Panc1 (cell line): ENCODE data around the gene DGCR6. TPM values are rescaled to one million over a fixed set of nuclear protein-coding genes. Genes with fewer than 3 reads are reported as not detected.
"Not testable (repeated sequence)": the region's sequence is repeated elsewhere in the genome, so short reads cannot be mapped to it uniquely, and the experiment has no call there.

ENCODE experiments used
- ATAC-seq: fragments of 200-7000 bp; cut with Tn5 transposase; 2 replicates; pipeline ENCODE4 v1.9.1; 2020; ENCODE audit warnings: mild to moderate bottlenecking, moderate library complexity
- BruUV-seq: library from RNA; stranded (reverse); fragments of 400-500 nt; replicated peaks from 2 replicates; lab custom pipeline; 2021; lab: Mats Ljungman, UMichigan
- CTCF ChIA-PET: fragments of 300-600 bp; sonication (Branson Sonifier 250); formaldehyde crosslinking; loops from one replicate; lab custom pipeline; 2022; ENCODE audit warnings: antibody characterized with exemption; lab: Charles Lee
- POLR2A ChIA-PET: fragments of 300-600 bp; sonication (Branson Sonifier 250); formaldehyde crosslinking; loops from one replicate; lab custom pipeline; 2022; ENCODE audit warnings: antibody characterized with exemption; lab: Charles Lee
- DNase-seq: peaks from one replicate; pipeline ENCODE4 v3.0.0-alpha.2; 2010; ENCODE audit warnings: low read depth, low spot score
- H3K27ac ChIP-seq: 2 replicates; pipeline ENCODE4 v1.5.1; 2011; ENCODE audit warnings: mild to moderate bottlenecking, low read length, inconsistent platforms
- H3K27me3 ChIP-seq: fragments of 200-500 bp; sonication (Bioruptor generic); 2 replicates; pipeline ENCODE4 v1.6.0; 2014; ENCODE audit warnings: low read length, inconsistent platforms; ENCODE audit not compliant: control insufficient read depth, insufficient read depth
- H3K36me3 ChIP-seq: fragments of 200-500 bp; sonication (Bioruptor generic); 2 replicates; pipeline ENCODE4 v1.5.1; 2014; ENCODE audit warnings: inconsistent platforms, mild to moderate bottlenecking, low read length, moderate library complexity; ENCODE audit not compliant: control insufficient read depth, insufficient read depth
- H3K4me1 ChIP-seq: 2 replicates; pipeline ENCODE4 v1.5.1; 2011; ENCODE audit warnings: inconsistent platforms, mild to moderate bottlenecking, low read length, moderate library complexity; ENCODE audit not compliant: control insufficient read depth, insufficient read depth
- H3K4me3 ChIP-seq, 2 experiments: 2 replicates each; pipeline ENCODE4 v1.5.1; 2011 to 2012; ENCODE audit warnings: low read depth in 2 of 2, low read length in 2 of 2, mild to moderate bottlenecking in 2 of 2, inconsistent platforms in 1 of 2, moderate library complexity in 1 of 2
- H3K9me3 ChIP-seq: fragments of 200-500 bp; sonication (Bioruptor generic); 2 replicates; pipeline ENCODE4 v1.5.1; 2014; ENCODE audit warnings: low read depth, mild to moderate bottlenecking, inconsistent platforms, low read length, moderate library complexity; ENCODE audit not compliant: control insufficient read depth, insufficient read depth
- in situ Hi-C: cut with HindIII; loops from 2 replicates; pipeline ENCODE4 v1.10.0; 2016; ENCODE audit warnings: low sequenced_read_pairs, low pct_unique_long_range_greater_than_20kb
- intact Hi-C: fragments of 100-400 bp; cut with micrococcal nuclease; formaldehyde crosslinking; loops from one replicate; pipeline ENCODE4 v1.10.0; 2022; ENCODE audit not compliant: unreplicated experiment
- total RNA-seq: library from RNA; stranded (reverse); gene quantifications from one replicate; pipeline ENCODE4 v1.2.1, GENCODE V29; 2021; ENCODE audit not compliant: unreplicated experiment

The DGCR6 gene
- total RNA-seq, 1 experiment from 2014 or later: 2.2 TPM

DNA sequence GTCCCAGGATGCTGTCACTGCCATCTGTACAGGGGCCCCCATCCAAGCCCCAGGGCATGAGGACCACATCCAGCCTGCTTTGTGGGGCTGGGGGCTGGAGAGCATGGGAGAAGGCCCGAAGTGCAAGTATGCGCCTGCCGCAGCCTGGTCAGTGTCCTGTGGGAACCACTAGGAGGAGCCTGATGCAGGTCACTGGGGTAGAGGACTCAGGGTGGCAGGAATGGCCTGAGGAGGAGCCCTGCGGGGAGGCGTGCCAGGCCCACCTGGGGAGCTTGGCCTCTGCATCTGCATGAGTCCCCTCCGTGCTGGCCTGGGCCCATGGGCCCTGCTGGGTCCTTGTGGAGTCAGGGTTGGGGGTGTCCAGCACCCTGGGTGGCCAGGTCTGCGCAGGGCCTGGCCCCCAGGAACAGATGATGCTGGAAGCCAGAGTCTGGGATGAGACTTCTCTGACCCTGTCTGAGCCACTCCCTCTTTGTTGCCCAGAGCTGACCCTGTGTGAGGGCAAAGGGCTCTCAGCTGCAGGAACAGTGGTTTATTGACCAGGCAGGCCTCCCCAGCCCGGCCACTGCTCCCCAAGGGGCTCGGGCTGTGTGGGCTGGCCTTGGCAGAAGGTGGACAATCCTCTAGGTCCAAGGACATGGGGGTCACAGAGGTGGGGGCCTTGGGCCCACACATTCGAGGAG, 6.3 kb downstream of the DGCR6 start:
- H3K27ac ChIP-seq, H3K36me3 ChIP-seq, H3K4me3 ChIP-seq, CTCF ChIA-PET, H3K4me1 ChIP-seq, intact Hi-C loops, H3K9me3 ChIP-seq, in situ Hi-C loops, H3K27me3 ChIP-seq, BruUV-seq, DNase-seq, POLR2A ChIA-PET: not testable (repeated sequence)
- peak; percentile 42; the same call in 1 of the 2 replicates for ATAC-seq

DNA sequence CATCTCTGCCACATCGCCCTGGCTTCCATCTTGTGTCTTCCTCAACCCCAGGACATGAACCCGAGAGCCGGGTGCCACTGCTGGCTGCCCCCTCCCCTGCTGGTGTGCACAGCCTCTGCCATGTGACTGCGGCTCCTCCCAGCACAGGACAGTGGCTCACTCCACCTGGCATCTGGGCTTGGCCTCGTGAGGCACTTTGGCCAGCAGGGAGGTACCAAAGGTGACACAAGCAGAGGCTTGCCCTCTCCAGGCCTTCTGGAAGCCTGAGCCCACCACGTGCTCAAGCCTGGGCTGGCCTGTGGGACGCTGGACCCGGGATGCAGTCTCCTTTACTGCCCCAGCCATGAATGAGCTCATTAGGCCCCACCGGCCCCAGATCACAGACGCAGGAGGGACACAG, 8.4 kb downstream of the DGCR6 start:
- CTCF ChIA-PET: not testable (repeated sequence)

DNA sequence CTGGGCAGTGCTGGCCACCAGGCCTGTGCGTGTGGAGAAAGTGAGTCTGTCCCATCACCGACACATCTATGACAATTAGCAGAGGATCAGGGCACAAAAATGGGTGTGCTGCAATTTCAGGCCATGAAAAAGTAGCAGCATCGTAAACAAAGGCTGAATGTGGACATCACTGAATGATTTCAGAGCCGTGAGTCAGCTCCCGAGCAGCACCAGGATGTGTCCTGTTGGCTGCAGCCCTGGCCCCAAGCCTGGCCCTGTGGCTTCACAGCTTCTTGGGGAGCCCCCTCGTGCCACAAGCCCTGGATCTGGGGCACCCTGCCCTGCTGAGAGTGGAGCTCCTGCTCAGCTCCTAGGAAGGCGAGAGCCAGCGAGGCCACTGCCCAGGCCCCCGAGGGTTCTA, 9.4 kb downstream of the DGCR6 start:
- POLR2A ChIA-PET, H3K9me3 ChIP-seq, H3K27ac ChIP-seq, DNase-seq, in situ Hi-C loops, H3K27me3 ChIP-seq, intact Hi-C loops, H3K4me1 ChIP-seq, BruUV-seq, CTCF ChIA-PET, ATAC-seq, H3K36me3 ChIP-seq, H3K4me3 ChIP-seq: not testable (repeated sequence)

More for the DNA sequence above, 8.4 kb downstream of the DGCR6 start:
- intact Hi-C loops, H3K9me3 ChIP-seq, H3K4me1 ChIP-seq, ATAC-seq, H3K4me3 ChIP-seq, POLR2A ChIA-PET, in situ Hi-C loops, BruUV-seq, DNase-seq, H3K27me3 ChIP-seq, H3K27ac ChIP-seq, H3K36me3 ChIP-seq: not testable (repeated sequence)

DNA sequence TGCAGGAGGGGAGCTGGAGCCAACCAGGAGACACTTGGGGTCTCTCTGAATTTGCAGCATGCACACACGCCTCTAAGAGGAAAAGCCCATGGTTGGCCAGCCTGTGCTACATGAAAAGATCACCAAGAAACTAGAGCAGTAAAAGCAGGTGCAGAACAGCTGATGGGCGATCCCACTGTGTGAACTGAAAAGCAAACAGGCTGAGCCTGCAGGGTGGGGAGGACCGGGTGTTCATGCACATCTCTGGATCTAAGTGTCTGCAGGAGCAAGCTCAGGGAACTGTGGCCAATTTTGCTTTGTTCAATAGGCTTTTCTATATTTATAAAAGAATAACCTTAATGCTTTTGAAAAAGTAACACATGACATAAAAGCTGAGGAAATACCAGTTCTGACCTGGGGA, 11.7 kb downstream of the DGCR6 start:
- DNase-seq, H3K36me3 ChIP-seq, H3K4me3 ChIP-seq, POLR2A ChIA-PET, in situ Hi-C loops, H3K27ac ChIP-seq, BruUV-seq, H3K9me3 ChIP-seq, CTCF ChIA-PET, H3K27me3 ChIP-seq, H3K4me1 ChIP-seq, ATAC-seq, intact Hi-C loops: not testable (repeated sequence)

DNA sequence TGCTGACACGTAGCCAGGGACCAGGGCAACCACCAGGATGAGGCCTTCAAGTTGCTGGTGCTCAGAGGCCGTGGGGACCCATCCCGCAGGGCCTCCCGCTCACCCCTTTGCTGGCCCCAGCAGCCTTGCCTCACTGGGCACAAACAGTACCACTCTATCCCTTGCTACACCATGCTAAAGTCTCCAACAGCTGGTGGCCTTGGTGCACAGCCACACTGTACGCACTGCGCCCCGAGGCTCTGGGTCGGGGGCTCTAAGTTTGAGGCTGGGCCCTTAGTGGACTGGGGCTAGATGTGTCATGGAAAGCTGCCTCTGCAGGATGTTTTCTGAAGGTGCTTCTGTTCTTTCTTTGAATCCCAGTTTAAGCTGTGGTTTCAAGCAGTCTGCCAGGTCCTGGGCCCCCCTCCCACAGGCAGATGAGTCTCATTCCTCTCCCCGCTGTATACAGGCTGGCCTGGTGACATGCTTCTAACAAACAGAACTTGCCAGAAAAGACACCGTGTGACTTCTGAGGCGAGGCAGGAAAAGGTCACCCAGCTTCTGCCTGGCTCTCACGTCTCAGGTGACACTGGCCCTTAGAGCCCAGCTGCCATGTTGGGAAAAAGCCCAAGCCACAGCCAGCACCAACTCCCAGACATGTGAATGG, 14.3 kb downstream of the DGCR6 start:
- POLR2A ChIA-PET, BruUV-seq, H3K36me3 ChIP-seq, H3K27ac ChIP-seq, H3K4me1 ChIP-seq, H3K27me3 ChIP-seq, H3K4me3 ChIP-seq, ATAC-seq, DNase-seq, H3K9me3 ChIP-seq, CTCF ChIA-PET, in situ Hi-C loops, intact Hi-C loops: not testable (repeated sequence)
